GM23338 (cell line): ENCODE results near the gene JUP. TPM values are rescaled to one million over a fixed set of nuclear protein-coding genes. Genes with fewer than 3 reads are reported as not detected.
A peak's percentile ranks its signal among the peaks of the same experiment; 100 is the strongest.

Experiments
- ATAC-seq: fragments of 200-7000 bp; cut with Tn5 transposase; 3 replicates; pipeline ENCODE4 v1.9.1; 2020
- DNase-seq: peaks from one replicate; pipeline ENCODE4 v3.0.0-alpha.2; 2015; ENCODE audit warnings: low spot score
- H2AFZ ChIP-seq: fragments of 200-600 bp; sonication (generic); 2 replicates; pipeline ENCODE4 v1.8.0; 2016; ENCODE audit warnings: antibody characterized with exemption, mild to moderate bottlenecking, moderate library complexity
- H3F3A ChIP-seq: fragments of 200-600 bp; sonication (generic); replicated peaks from 2 replicates; pipeline ENCODE4 v1.8.0; 2017; ENCODE audit warnings: antibody characterized with exemption, mixed run types, low read depth
- H3K27ac ChIP-seq: fragments of 200-600 bp; sonication (generic); 2 replicates; pipeline ENCODE4 v1.6.1; 2016; ENCODE audit warnings: low read depth
- H3K27me3 ChIP-seq: fragments of 200-600 bp; sonication (generic); 2 replicates; pipeline ENCODE4 v1.8.0; 2016; ENCODE audit warnings: mild to moderate bottlenecking, mixed run types, moderate library complexity; ENCODE audit not compliant: insufficient read depth
- H3K36me3 ChIP-seq: fragments of 200-600 bp; sonication (generic); 2 replicates; pipeline ENCODE4 v1.8.0; 2016; ENCODE audit warnings: mild to moderate bottlenecking; ENCODE audit not compliant: insufficient read depth
- H3K4me1 ChIP-seq: fragments of 200-600 bp; sonication (generic); 2 replicates; pipeline ENCODE4 v1.8.0; 2016; ENCODE audit warnings: mild to moderate bottlenecking, moderate library complexity; ENCODE audit not compliant: insufficient read depth
- H3K4me2 ChIP-seq: fragments of 200-600 bp; sonication (generic); 2 replicates; pipeline ENCODE4 v1.7.1; 2017; ENCODE audit warnings: mixed run types
- H3K4me3 ChIP-seq: fragments of 200-600 bp; sonication (generic); 2 replicates; pipeline ENCODE4 v1.6.1; 2016; ENCODE audit warnings: mixed run types
- H3K79me2 ChIP-seq: fragments of 200-600 bp; sonication (generic); replicated peaks from 2 replicates; pipeline ENCODE4 v1.8.0; 2017; ENCODE audit warnings: mild to moderate bottlenecking; ENCODE audit not compliant: insufficient read depth
- H3K9me2 ChIP-seq: fragments of 200-600 bp; sonication (generic); 2 replicates; pipeline ENCODE4 v1.8.0; 2017; ENCODE audit not compliant: insufficient read depth
- H4K20me1 ChIP-seq: fragments of 200-600 bp; sonication (generic); replicated peaks from 2 replicates; pipeline ENCODE4 v1.8.0; 2017; ENCODE audit warnings: mild to moderate bottlenecking; ENCODE audit not compliant: insufficient read depth
- H3K27ac Mint-ChIP-seq: 2 replicates; pipeline ENCODE4 v1.8.0; 2020; ENCODE audit warnings: inconsistent platforms, mild to moderate bottlenecking, moderate library complexity, mixed read lengths
- H3K27me3 Mint-ChIP-seq: 3 replicates; pipeline ENCODE4 v1.8.0; 2022; ENCODE audit warnings: low read depth, mild to moderate bottlenecking, moderate library complexity, mixed read lengths, inconsistent platforms; ENCODE audit not compliant: insufficient read depth, poor library complexity
- H3K36me3 Mint-ChIP-seq: 3 replicates; pipeline ENCODE4 v1.8.0; 2021; ENCODE audit warnings: low read depth, mild to moderate bottlenecking, inconsistent platforms, moderate library complexity, mixed read lengths
- H3K4me1 Mint-ChIP-seq: 3 replicates; pipeline ENCODE4 v1.8.0; 2020; ENCODE audit warnings: mild to moderate bottlenecking, inconsistent platforms, mixed read lengths
- H3K4me3 Mint-ChIP-seq: 3 replicates; pipeline ENCODE4 v1.8.0; 2021; ENCODE audit warnings: moderate library complexity, mild to moderate bottlenecking, inconsistent platforms, mixed read lengths
- H3K9me3 Mint-ChIP-seq: 3 replicates; pipeline ENCODE4 v1.8.0; 2020; ENCODE audit warnings: moderate library complexity, mild to moderate bottlenecking, inconsistent platforms, mixed read lengths
- CREB1 ChIP-seq: fragments of 250-450 bp; sonication (Bioruptor Pico); IDR thresholded peaks from 2 replicates; pipeline ENCODE4 v1.5.0; 2020; ENCODE audit warnings: low read depth, mild to moderate bottlenecking, moderate library complexity
- ETS1 ChIP-seq: IDR thresholded peaks from 2 replicates; pipeline ENCODE4 v1.6.1; 2016; ENCODE audit warnings: antibody characterized with exemption
- NANOG ChIP-seq: IDR thresholded peaks from 2 replicates; pipeline ENCODE4 v1.6.1; 2016; ENCODE audit warnings: antibody characterized with exemption, borderline replicate concordance
- POLR2AphosphoS5 ChIP-seq: IDR thresholded peaks from 2 replicates; pipeline ENCODE4 v1.6.1; 2016; ENCODE audit warnings: antibody characterized with exemption, low read depth
- STAT1 ChIP-seq: IDR thresholded peaks from one replicate; pipeline ENCODE4 v1.6.1; 2016; ENCODE audit warnings: antibody characterized with exemption; ENCODE audit not compliant: unreplicated experiment
- ZNF331 ChIP-seq: fragments of 250-450 bp; sonication (Bioruptor Pico); IDR thresholded peaks from 2 replicates; pipeline ENCODE4 v1.5.0; 2020; ENCODE audit warnings: low read depth, mild to moderate bottlenecking, moderate library complexity
- polyA plus RNA-seq: library from polyadenylated mRNA; unstranded; fragments of >200 nt; fragmentation: Nextera tagmentation; extraction: Ambion mirVana; gene quantifications from 2 replicates; pipeline ENCODE4 v1.2.1, GENCODE V29; 2016
- total RNA-seq: library from RNA; depleted of rRNA; stranded (reverse); fragments of >200 nt; shearing (Covaris generic); gene quantifications from 2 replicates; pipeline ENCODE4 v1.2.3, GENCODE V29; 2014
- TF ChIP-seq, protein P1 (sequence below): fragments of 250-450 bp; sonication (Bioruptor Pico); IDR thresholded peaks from 2 replicates; pipeline ENCODE4 v1.5.0; 2020; ENCODE audit warnings: mild to moderate bottlenecking, moderate library complexity

The JUP gene
- total and polyA plus RNA-seq, 2 experiments from 2014 or later: 45.5 to 177 TPM

GRCh38 chr17:41800601-41801373 is 14.3 kb upstream of the JUP start:
- no peak overlapping the region for H2AFZ ChIP-seq
- H3K36me3 Mint-ChIP-seq: peaks cover 27% of the 10 kb centered on the region
- no peaks in the 10 kb centered on the region for H3K79me2 ChIP-seq
- H3K4me3 Mint-ChIP-seq: peak overlapping the region; percentile 53
- peaks cover 14% of the 10 kb centered on the region for H3K4me1 ChIP-seq
- no peaks in the 10 kb centered on the region for H3K36me3 ChIP-seq
- H3K9me3 Mint-ChIP-seq: no peaks in the 10 kb centered on the region
- H3K4me2 ChIP-seq: peak overlapping the region; percentile 79
- peak overlapping the region; percentile 48 for H3K4me3 ChIP-seq
- peak; percentile 94 for DNase-seq
- H3K27ac Mint-ChIP-seq: peak overlapping the region; percentile 88
- peaks cover 7% of the 10 kb centered on the region; the same call in 1 of the 2 replicates for H3K27me3 ChIP-seq
- peak overlapping the region; percentile 68 for H3K27ac ChIP-seq
- H4K20me1 ChIP-seq: no peaks in the 10 kb centered on the region; the same call in 1 of the 2 replicates
- peaks cover 26% of the 10 kb centered on the region for H3K4me1 Mint-ChIP-seq
- no peak for TF ChIP-seq ETS1
- TF ChIP-seq CREB1 (CRISPR knock-in tag): 0 out of 2 replicates have a peak, but pooled peaks have one; percentile 33
- peak; percentile 35; the same call in 1 of the 2 replicates for TF ChIP-seq POLR2AphosphoS5
- H3K9me2 ChIP-seq: no peaks in the 10 kb centered on the region
- peaks cover 5% of the 10 kb centered on the region; the same call in 1 of the 2 replicates for H3F3A ChIP-seq
- ATAC-seq: peak; percentile 87
- peaks cover 27% of the 10 kb centered on the region for H3K27me3 Mint-ChIP-seq

GRCh38 chr17:41799366-41799765 is 12.9 kb upstream of the JUP start:
- DNase-seq (no peak), ATAC-seq (no peak; the same call in 2 of the 3 replicates)
- Histone ChIP-seq H3K27ac (no peak overlapping the region), H3F3A (peaks cover 8% of the 10 kb centered on the region; the same call in 1 of the 2 replicates), H3K4me2 (no peak overlapping the region), H2AFZ (no peak overlapping the region), H3K4me3 (no peak overlapping the region), H3K9me2 (no peaks in the 10 kb centered on the region), H3K4me1 (peaks cover 27% of the 10 kb centered on the region), H3K79me2 (no peaks in the 10 kb centered on the region), H3K36me3 (no peaks in the 10 kb centered on the region), H4K20me1 (no peaks in the 10 kb centered on the region; the same call in 1 of the 2 replicates), H3K27me3 (peaks cover 21% of the 10 kb centered on the region)
- peaks cover 18% of the 10 kb centered on the region for H3K36me3 Mint-ChIP-seq
- H3K9me3 Mint-ChIP-seq: no peaks in the 10 kb centered on the region
- no peak overlapping the region; the same call in 2 of the 3 replicates for H3K4me3 Mint-ChIP-seq
- H3K4me1 Mint-ChIP-seq: peaks cover 34% of the 10 kb centered on the region
- H3K27me3 Mint-ChIP-seq: peaks cover 37% of the 10 kb centered on the region
- peak overlapping the region; percentile 19; the same call in 1 of the 2 replicates for H3K27ac Mint-ChIP-seq
- TF ChIP-seq NANOG (no peak), ZNF331 (CRISPR knock-in tag) (no peak), POLR2AphosphoS5 (no peak), CREB1 (CRISPR knock-in tag) (no peak), STAT1 (no peak), ETS1 (no peak)
- TF ChIP-seq, protein P1, sequence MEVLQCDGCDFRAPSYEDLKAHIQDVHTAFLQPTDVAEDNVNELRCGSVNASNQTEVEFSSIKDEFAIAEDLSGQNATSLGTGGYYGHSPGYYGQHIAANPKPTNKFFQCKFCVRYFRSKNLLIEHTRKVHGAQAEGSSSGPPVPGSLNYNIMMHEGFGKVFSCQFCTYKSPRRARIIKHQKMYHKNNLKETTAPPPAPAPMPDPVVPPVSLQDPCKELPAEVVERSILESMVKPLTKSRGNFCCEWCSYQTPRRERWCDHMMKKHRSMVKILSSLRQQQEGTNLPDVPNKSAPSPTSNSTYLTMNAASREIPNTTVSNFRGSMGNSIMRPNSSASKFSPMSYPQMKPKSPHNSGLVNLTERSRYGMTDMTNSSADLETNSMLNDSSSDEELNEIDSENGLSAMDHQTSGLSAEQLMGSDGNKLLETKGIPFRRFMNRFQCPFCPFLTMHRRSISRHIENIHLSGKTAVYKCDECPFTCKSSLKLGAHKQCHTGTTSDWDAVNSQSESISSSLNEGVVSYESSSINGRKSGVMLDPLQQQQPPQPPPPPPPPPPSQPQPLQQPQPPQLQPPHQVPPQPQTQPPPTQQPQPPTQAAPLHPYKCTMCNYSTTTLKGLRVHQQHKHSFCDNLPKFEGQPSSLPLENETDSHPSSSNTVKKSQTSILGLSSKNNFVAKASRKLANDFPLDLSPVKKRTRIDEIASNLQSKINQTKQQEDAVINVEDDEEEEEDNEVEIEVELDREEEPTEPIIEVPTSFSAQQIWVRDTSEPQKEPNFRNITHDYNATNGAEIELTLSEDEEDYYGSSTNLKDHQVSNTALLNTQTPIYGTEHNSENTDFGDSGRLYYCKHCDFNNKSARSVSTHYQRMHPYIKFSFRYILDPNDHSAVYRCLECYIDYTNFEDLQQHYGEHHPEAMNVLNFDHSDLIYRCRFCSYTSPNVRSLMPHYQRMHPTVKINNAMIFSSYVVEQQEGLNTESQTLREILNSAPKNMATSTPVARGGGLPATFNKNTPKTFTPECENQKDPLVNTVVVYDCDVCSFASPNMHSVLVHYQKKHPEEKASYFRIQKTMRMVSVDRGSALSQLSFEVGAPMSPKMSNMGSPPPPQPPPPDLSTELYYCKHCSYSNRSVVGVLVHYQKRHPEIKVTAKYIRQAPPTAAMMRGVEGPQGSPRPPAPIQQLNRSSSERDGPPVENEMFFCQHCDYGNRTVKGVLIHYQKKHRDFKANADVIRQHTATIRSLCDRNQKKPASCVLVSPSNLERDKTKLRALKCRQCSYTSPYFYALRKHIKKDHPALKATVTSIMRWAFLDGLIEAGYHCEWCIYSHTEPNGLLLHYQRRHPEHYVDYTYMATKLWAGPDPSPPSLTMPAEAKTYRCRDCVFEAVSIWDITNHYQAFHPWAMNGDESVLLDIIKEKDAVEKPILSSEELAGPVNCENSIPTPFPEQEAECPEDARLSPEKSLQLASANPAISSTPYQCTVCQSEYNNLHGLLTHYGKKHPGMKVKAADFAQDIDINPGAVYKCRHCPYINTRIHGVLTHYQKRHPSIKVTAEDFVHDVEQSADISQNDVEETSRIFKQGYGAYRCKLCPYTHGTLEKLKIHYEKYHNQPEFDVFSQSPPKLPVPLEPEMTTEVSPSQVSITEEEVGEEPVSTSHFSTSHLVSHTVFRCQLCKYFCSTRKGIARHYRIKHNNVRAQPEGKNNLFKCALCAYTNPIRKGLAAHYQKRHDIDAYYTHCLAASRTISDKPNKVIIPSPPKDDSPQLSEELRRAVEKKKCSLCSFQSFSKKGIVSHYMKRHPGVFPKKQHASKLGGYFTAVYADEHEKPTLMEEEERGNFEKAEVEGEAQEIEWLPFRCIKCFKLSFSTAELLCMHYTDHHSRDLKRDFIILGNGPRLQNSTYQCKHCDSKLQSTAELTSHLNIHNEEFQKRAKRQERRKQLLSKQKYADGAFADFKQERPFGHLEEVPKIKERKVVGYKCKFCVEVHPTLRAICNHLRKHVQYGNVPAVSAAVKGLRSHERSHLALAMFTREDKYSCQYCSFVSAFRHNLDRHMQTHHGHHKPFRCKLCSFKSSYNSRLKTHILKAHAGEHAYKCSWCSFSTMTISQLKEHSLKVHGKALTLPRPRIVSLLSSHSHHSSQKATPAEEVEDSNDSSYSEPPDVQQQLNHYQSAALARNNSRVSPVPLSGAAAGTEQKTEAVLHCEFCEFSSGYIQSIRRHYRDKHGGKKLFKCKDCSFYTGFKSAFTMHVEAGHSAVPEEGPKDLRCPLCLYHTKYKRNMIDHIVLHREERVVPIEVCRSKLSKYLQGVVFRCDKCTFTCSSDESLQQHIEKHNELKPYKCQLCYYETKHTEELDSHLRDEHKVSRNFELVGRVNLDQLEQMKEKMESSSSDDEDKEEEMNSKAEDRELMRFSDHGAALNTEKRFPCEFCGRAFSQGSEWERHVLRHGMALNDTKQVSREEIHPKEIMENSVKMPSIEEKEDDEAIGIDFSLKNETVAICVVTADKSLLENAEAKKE (CRISPR knock-in tag): no peak
